Mesodermal cell (in vitro differentiated cells): ENCODE measurements around the gene ARHGEF17.

Experiments
- H3K27ac ChIP-seq: 2 replicates; pipeline ENCODE4 v1.7.0; 2013; ENCODE audit warnings: mild to moderate bottlenecking, low read depth, low read length, moderate library complexity; ENCODE audit not compliant: severe bottlenecking
- H3K36me3 ChIP-seq: 2 replicates; pipeline ENCODE4 v1.7.1; 2013; ENCODE audit warnings: mild to moderate bottlenecking, low read length, moderate library complexity; ENCODE audit not compliant: control insufficient read depth, insufficient read depth
- H3K4me1 ChIP-seq: one replicate; pipeline ENCODE4 v1.7.1; 2013; ENCODE audit warnings: mild to moderate bottlenecking, low read length; ENCODE audit not compliant: insufficient read depth, control insufficient read depth, poor library complexity, severe bottlenecking
- H3K4me3 ChIP-seq: 2 replicates; pipeline ENCODE4 v1.7.0; 2013; ENCODE audit warnings: low read length, control low read depth, mild to moderate bottlenecking; ENCODE audit not compliant: insufficient read depth, poor library complexity, severe bottlenecking; ENCODE audit errors: extremely low read depth
- H3K9me3 ChIP-seq: 2 replicates; pipeline ENCODE4 v1.7.1; 2013; ENCODE audit warnings: mild to moderate bottlenecking, low read length, moderate library complexity; ENCODE audit not compliant: control insufficient read depth
- WGBS, 2 experiments: methylation state at CpG; one replicate each; pipeline ENCODE4 v1.1.5; 2013; ENCODE audit warnings: missing lambda C conversion rate in 2 of 2; ENCODE audit not compliant: insufficient coverage in 2 of 2; 5-methylcytosine and 5-hydroxymethylcytosine counted together

Gene ARHGEF17

GRCh38 chr11:73396985-73397384 lies 88.9 kb downstream of the ARHGEF17 start:
- no peaks in the 10 kb centered on the region for H3K9me3 ChIP-seq
- H3K27ac ChIP-seq: no peak overlapping the region
- WGBS, 2 experiments: 91 to 100% methylated on average over 6 to 7 of the region's 7 CpGs
- peaks cover 37% of the 10 kb centered on the region for H3K36me3 ChIP-seq
- H3K4me3 ChIP-seq: no peak overlapping the region
- H3K4me1 ChIP-seq: peaks cover 28% of the 10 kb centered on the region

DNA sequence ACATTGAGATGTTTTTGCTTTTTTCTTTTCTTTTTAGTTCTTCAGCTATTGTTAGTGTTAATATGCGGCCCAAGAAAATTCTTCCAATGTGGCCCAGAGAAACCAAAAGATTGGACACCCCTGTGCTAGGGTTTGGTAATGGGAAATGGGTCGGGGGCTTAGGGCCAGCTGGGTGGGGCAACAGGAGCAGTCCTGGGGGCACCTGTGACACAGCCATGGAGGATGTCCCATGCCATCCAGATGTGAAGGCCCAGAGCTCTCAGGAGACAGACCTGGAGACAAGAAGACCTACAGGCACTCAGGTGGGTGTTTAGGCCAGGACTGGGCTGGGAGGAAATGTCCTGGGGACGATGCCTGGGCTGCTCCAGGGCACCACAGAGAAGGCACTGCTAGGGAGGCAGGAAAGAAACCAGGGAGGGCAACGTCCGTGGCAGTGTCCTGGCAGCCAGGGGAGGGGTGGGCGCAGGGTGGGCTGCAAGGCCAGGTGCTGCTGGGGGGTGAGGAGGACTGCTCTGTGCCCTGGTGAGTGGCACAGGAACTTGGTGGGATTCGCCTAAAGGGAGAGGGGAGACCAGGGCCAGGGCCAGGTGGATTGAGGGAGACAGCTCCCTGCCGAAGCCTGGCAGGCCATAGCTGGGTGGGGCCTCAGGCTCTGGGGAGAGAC lies 89.5 kb downstream of the ARHGEF17 start:
- no peaks in the 10 kb centered on the region for H3K9me3 ChIP-seq
- no peak overlapping the region for H3K4me3 ChIP-seq
- WGBS, 2 experiments: 93 to 100% methylated on average over 5 to 8 of the region's 8 CpGs
- peaks cover 38% of the 10 kb centered on the region for H3K36me3 ChIP-seq
- H3K27ac ChIP-seq: no peak overlapping the region
- H3K4me1 ChIP-seq: peaks cover 26% of the 10 kb centered on the region

- H3K36me3 ChIP-seq: peaks cover 38% of the 10 kb centered on the region
- peaks cover 21% of the 10 kb centered on the region for H3K4me1 ChIP-seq
- no peak overlapping the region for H3K27ac ChIP-seq
- H3K4me3 ChIP-seq: no peak overlapping the region
- no peaks in the 10 kb centered on the region for H3K9me3 ChIP-seq
- 94 to 95% methylated on average over 5 of the region's 5 CpGs for WGBS, 2 experiments
These were observed 90.1 kb downstream of the ARHGEF17 start for GRCh38 chr11:73398132-73398526.

DNA sequence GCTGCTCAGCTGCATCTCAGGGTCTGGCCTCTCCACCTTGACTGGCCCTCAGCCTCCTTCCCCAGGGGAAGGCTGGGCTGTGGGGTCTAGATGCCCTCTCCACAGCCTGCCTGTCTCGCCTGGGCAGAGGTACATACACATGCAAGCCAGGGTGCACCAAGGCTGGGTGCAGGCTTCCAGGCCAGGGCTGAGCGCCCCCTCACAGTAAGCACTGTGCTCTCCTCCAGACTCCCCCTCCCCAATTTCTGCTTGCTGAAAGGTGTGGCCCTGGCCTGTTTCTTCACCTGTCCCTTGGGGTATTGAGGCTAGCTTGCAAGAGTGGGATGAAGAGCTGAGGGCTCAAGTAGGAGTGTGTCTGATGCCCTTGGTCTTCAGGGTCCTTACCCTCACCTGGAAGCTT lies 90.6 kb downstream of the ARHGEF17 start:
- no peaks in the 10 kb centered on the region for H3K9me3 ChIP-seq
- no peak overlapping the region for H3K27ac ChIP-seq
- no peak overlapping the region for H3K4me3 ChIP-seq
- H3K36me3 ChIP-seq: peaks cover 41% of the 10 kb centered on the region
- H3K4me1 ChIP-seq: peaks cover 16% of the 10 kb centered on the region
- WGBS, 2 experiments: 94 to 100% methylated on average over 1 to 2 of the region's 2 CpGs

GRCh38 chr11:73399159-73399590 lies 91.1 kb downstream of the ARHGEF17 start:
- peaks cover 39% of the 10 kb centered on the region for H3K36me3 ChIP-seq
- H3K4me3 ChIP-seq: no peak overlapping the region
- peaks cover 16% of the 10 kb centered on the region for H3K4me1 ChIP-seq
- WGBS, 2 experiments: 71 to 82% methylated on average over 3 to 6 of the region's 6 CpGs
- H3K9me3 ChIP-seq: no peaks in the 10 kb centered on the region
- no peak overlapping the region for H3K27ac ChIP-seq

- H3K36me3 ChIP-seq: peaks cover 35% of the 10 kb centered on the region
- H3K9me3 ChIP-seq: no peaks in the 10 kb centered on the region
- H3K4me3 ChIP-seq: no peak overlapping the region
- peaks cover 16% of the 10 kb centered on the region for H3K4me1 ChIP-seq
- H3K27ac ChIP-seq: no peak overlapping the region
- 94 to 100% methylated on average over 3 of the region's 4 CpGs for WGBS, 2 experiments
These were observed 91.6 kb downstream of the ARHGEF17 start for GRCh38 chr11:73399636-73400035.

DNA sequence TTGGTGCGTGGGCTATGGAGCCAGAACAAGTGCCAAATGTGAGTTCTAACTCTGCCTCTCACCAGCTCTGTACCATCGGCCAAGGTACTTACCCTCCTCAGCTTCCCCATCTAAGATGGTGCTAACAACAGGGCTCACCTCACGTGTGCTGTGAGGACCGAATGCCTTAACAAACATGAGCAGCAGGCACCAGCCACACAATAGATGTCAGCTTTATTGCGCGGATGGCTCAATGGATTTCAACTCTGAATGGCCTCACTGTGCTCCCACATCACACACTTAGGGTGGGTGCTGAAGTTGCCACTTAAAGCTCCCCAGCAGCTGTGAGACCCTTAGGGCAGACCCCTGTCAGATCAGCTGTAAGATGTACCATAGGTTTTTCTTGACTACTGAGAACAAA lies 92.2 kb downstream of the ARHGEF17 start:
- peaks cover 35% of the 10 kb centered on the region for H3K36me3 ChIP-seq
- H3K9me3 ChIP-seq: no peaks in the 10 kb centered on the region
- H3K4me3 ChIP-seq: no peak overlapping the region
- H3K4me1 ChIP-seq: peaks cover 16% of the 10 kb centered on the region
- no peak overlapping the region for H3K27ac ChIP-seq
- WGBS, 2 experiments: 92 to 94% methylated on average over 5 to 6 of the region's 6 CpGs

GRCh38 chr11:73401217-73401923 lies 93.3 kb downstream of the ARHGEF17 start:
- Histone ChIP-seq H3K36me3 (peaks cover 33% of the 10 kb centered on the region), H3K9me3 (no peaks in the 10 kb centered on the region), H3K4me3 (no peak overlapping the region), H3K4me1 (peaks cover 16% of the 10 kb centered on the region), H3K27ac (no peak overlapping the region)
- WGBS, 2 experiments: 84 to 91% methylated on average over 3 of the region's 3 CpGs

DNA sequence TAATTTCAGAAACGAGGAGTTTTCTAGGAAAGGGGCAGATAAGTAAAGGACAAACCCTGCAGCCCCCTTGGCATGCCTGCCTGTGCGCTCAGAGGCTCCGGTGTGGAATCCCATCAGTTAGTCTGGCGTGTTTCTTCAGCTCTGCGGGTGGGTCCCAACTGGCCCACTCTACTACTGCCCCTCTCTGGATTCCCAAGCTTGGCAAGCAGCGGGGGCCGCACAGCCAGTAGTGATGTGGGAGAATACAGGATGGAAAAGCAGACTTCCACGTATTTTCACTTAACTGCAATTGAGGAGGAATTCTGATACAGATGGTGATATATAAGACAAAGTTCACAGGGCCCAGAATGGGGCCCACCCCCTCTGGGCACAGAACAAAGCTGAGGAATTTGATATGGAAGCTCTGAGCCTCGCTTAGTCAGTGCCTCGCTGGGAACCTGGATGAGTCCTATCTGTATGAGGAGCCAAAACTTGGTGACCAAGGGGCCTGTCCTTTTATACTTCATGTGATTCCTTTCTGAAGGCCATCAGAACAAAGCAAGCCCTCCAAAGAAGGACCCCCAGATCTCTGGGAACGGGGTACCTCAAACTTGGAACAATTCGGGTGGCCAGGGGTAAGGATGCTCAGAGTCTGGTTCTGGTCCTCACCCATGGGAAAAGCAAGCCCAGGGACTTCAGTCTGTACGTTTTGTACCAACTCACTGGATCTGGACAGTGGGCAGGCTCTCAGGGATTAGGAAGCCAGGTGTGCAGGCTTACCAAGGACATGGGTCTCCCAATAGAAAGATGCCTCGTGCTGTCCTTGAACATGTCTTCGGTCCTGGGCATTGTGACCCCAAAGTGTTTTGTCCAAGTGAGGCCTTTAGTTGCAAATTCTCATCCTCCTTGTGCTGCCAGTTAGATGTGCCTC lies 94.1 kb downstream of the ARHGEF17 start:
- peaks cover 16% of the 10 kb centered on the region for H3K4me1 ChIP-seq
- H3K27ac ChIP-seq: no peak overlapping the region
- peaks cover 38% of the 10 kb centered on the region for H3K36me3 ChIP-seq
- no peaks in the 10 kb centered on the region for H3K9me3 ChIP-seq
- no peak overlapping the region for H3K4me3 ChIP-seq
- 89 to 94% methylated on average over 11 to 12 of the region's 15 CpGs for WGBS, 2 experiments

- Histone ChIP-seq H3K36me3 (peaks cover 42% of the 10 kb centered on the region), H3K9me3 (no peaks in the 10 kb centered on the region), H3K27ac (no peak overlapping the region), H3K4me3 (no peak overlapping the region), H3K4me1 (peaks cover 16% of the 10 kb centered on the region)
- no CpG with 5 or more reads among the region's 1 CpG for WGBS, 2 experiments
These were observed 94.7 kb downstream of the ARHGEF17 start for GRCh38 chr11:73402834-73403185.
